Transverse colon (tissue), 4 donors: ENCODE results near the gene DHCR7. TPM values are rescaled to one million over a fixed set of nuclear protein-coding genes. Genes with fewer than 3 reads are reported as not detected.

ENCODE experiments used
- DNase-seq: peaks from one replicate; pipeline ENCODE4 v3.0.0-alpha.2; 2019
- H3K27ac ChIP-seq, 4 donors: fragments of 200-600 bp; sonication (generic); 2 replicates each; pipeline ENCODE4 v1.5.1; 2016 to 2018; ENCODE audit warnings: inconsistent platforms in 4 of 4
- H3K27me3 ChIP-seq: fragments of 200-600 bp; sonication (generic); 2 replicates; pipeline ENCODE4 v1.5.1; 2017; ENCODE audit warnings: inconsistent platforms
- H3K36me3 ChIP-seq, 4 donors: fragments of 200-600 bp; sonication (generic); 2 replicates each; pipeline ENCODE4 v1.5.1; 2017 to 2019; ENCODE audit warnings: inconsistent platforms in 4 of 4
- H3K4me1 ChIP-seq, 4 donors: fragments of 200-600 bp; sonication (generic); 2 replicates each; pipeline ENCODE4 v1.5.1; 2017 to 2020; ENCODE audit warnings: inconsistent platforms in 4 of 4
- H3K4me3 ChIP-seq, 4 donors: fragments of 200-600 bp; sonication (generic); 1 replicate in 1 of 4; 2 replicates in 3 of 4; pipeline versions ENCODE4 v1.5.1 to v1.6.1; 2017 to 2019; ENCODE audit warnings: inconsistent platforms in 4 of 4
- H3K9me3 ChIP-seq, 2 donors: fragments of 200-600 bp; sonication (generic); 2 replicates each; pipeline ENCODE4 v1.5.1; 2017 to 2019; ENCODE audit warnings: inconsistent platforms in 2 of 2
- CTCF ChIP-seq, 5 experiments: fragments of 200-600 bp in 3 of 5; fragments of 450-650 bp in 2 of 5; sonication (generic) in 3 of 5; IDR thresholded peaks; 1 replicate in 2 of 5; 2 replicates in 3 of 5; pipeline ENCODE4 v1.5.1; 2016 to 2017; ENCODE audit warnings: antibody characterized with exemption in 5 of 5, inconsistent platforms in 3 of 5, mild to moderate bottlenecking in 2 of 5, moderate library complexity in 1 of 5
- EP300 ChIP-seq: sonication (generic); formaldehyde crosslinking; IDR thresholded peaks from one replicate; pipeline ENCODE4 v1.6.1; 2017; ENCODE audit warnings: antibody characterized with exemption, low read depth
- POLR2A ChIP-seq: fragments of 450-650 bp; IDR thresholded peaks from one replicate; pipeline ENCODE4 v1.6.1; 2016; ENCODE audit warnings: antibody characterized with exemption, mild to moderate bottlenecking, moderate library complexity
- POLR2AphosphoS5 ChIP-seq, 3 donors: sonication (generic); formaldehyde crosslinking; IDR thresholded peaks; one replicate each; pipeline ENCODE4 v1.6.1; 2016; ENCODE audit warnings: antibody characterized with exemption in 3 of 3
- WGBS, 2 donors: methylation state at CpG; one replicate each; pipeline ENCODE4 v1.1.5; 2018; ENCODE audit warnings: low coverage in 1 of 2; 5-methylcytosine and 5-hydroxymethylcytosine counted together
- in situ Hi-C, 4 donors: fragments of 200-750 bp; cut with MboI; loops; one replicate each; pipeline versions ENCODE4 v1.15.0 to v1.15.1; 2017; ENCODE audit warnings: low sequenced_read_pairs in 3 of 4, low pct_ligation_motif_present in 1 of 4, low pct_unique_long_range_greater_than_20kb in 1 of 4
- intact Hi-C: fragments of 100-400 bp; cut with DNase I; formaldehyde crosslinking; loops from one replicate; pipeline ENCODE4 v1.15.1; 2023; ENCODE audit warnings: low total_unique reads
- total RNA-seq, 4 donors: library from RNA; depleted of rRNA; stranded (reverse); fragments of >200 nt; gene quantifications; one replicate each; pipeline ENCODE4 v1.1.0, GENCODE V29; 2016

Gene DHCR7
- total RNA-seq, 4 donors from 2014 or later, result 5.6 to 76.7 (median 31.5) TPM

- no peaks in the 10 kb centered on the region for H3K27me3 ChIP-seq
- TF ChIP-seq POLR2A (no peak), CTCF (IDR thresholded peaks at IDR 0.05) (no peak), POLR2AphosphoS5 (IDR thresholded peaks at IDR 0.05) (no peak), EP300 (no peak)
- H3K4me1 ChIP-seq, result no peaks in the 10 kb centered on the region
- in situ Hi-C loops, result no loop called here
- no peak overlapping the region for H3K27ac ChIP-seq
- no peak for DNase-seq
- no peak overlapping the region for H3K4me3 ChIP-seq
- intact Hi-C loops, result no loop called here
- no peaks in the 10 kb centered on the region for H3K9me3 ChIP-seq
- peaks cover 0 to 56% (median 26%) of the 10 kb centered on the region in 4 donors for H3K36me3 ChIP-seq
- 90 to 100% methylated on average over 4 to 24 of the region's 24 CpGs for WGBS, 2 donors
Observed at GRCh38 chr11:71481101-71481960, 33.1 kb upstream of the DHCR7 start.

GRCh38 chr11:71478528-71478840 lies 30.3 kb upstream of the DHCR7 start:
- in situ Hi-C loops, result no loop called here
- Histone ChIP-seq H3K36me3 (peaks cover 0 to 69% (median 29%) of the 10 kb centered on the region in 4 donors), H3K4me1 (no peaks in the 10 kb centered on the region), H3K9me3 (no peaks in the 10 kb centered on the region), H3K4me3 (no peak overlapping the region), H3K27ac (no peak overlapping the region), H3K27me3 (no peaks in the 10 kb centered on the region)
- no peak for DNase-seq
- intact Hi-C loops, result no loop called here
- TF ChIP-seq EP300 (no peak), POLR2AphosphoS5 (IDR thresholded peaks at IDR 0.05) (no peak), CTCF (IDR thresholded peaks at IDR 0.05) (no peak), POLR2A (no peak)
- 94% methylated on average over 11 of the region's 11 CpGs; no CpG with 5 or more reads in 1 of the 2 donors for WGBS, 2 donors

GRCh38 chr11:71477641-71478527 lies 29.7 kb upstream of the DHCR7 start:
- intact Hi-C loops, result no loop called here
- Histone ChIP-seq H3K36me3 (peaks cover 0 to 66% (median 28%) of the 10 kb centered on the region in 4 donors), H3K27me3 (no peaks in the 10 kb centered on the region)

More at GRCh38 chr11:71477641-71478527, 29.7 kb upstream of the DHCR7 start:
- H3K27ac ChIP-seq, result no peak overlapping the region
- no peak for DNase-seq
- no peak overlapping the region for H3K4me3 ChIP-seq
- in situ Hi-C loops, result no loop called here
- TF ChIP-seq POLR2A (no peak), CTCF (IDR thresholded peaks at IDR 0.05) (no peak), POLR2AphosphoS5 (IDR thresholded peaks at IDR 0.05) (no peak), EP300 (no peak)
- WGBS, 2 donors, result 77 to 88% methylated on average over 6 to 25 of the region's 25 CpGs
- H3K4me1 ChIP-seq, result no peaks in the 10 kb centered on the region
- H3K9me3 ChIP-seq, result no peaks in the 10 kb centered on the region
